Muscle of arm (tissue), 12 donors: ENCODE data around the gene SRGAP3. TPM values are rescaled to one million over a fixed set of nuclear protein-coding genes. Genes with fewer than 3 reads are reported as not detected.

Experiments used
- DNase-seq: peaks from one replicate; pipeline ENCODE4 v3.0.0-alpha.2; 2013
- polyA plus RNA-seq, 12 donors: library from polyadenylated mRNA; unstranded; fragments of 120-200 nt; gene quantifications; one replicate each; pipeline ENCODE4 v1.2.1, GENCODE V29; 2013; ENCODE audit not compliant: insufficient read length in 12 of 12

SRGAP3 gene
- polyA plus RNA-seq, 12 donors = 15.0 to 30.1 (median 21.8) TPM; not detected in 1

DNA sequence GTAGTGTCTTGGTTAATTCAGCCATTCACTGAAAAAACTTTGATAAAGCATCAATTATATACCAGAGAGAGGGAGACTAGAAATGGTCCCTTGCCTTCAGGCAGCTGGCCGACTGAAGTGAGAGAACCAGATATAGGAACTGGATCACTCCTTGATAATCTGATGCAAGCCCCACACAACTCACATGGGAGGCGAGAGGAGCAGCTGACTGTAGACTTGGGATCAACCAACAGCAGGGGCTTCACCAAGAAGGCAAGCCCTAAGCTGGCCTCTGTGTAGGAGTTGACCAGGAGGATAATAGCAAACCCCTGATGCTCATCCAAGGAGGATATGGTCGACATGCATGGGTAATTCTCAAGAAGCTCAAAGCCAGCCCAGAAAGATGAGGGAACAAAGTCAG, 133.1 kb downstream of the SRGAP3 start:
- no peak for DNase-seq

DNA sequence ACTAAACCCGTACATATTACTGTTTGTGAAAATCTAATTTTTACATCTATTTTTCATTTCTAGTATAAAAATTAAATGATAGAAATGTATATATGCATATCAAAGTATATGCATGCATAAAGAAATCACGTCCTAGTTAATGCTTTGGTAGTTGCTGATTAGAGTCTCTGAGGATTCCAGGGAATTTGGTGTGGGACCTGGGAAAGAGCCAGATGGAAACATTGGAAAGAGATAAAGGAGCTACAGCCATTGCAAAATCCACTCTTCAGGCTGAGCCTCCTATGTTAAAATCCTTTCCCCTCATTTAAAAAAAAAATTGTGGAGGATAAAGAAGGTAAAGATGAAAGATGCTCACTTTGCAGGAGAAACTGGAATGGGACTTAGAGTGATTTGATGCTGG, 134.1 kb downstream of the SRGAP3 start:
- DNase-seq = no peak

- no peak for DNase-seq
Measured at GRCh38 chr3:9113040-9113439, 136.4 kb downstream of the SRGAP3 start.

DNA sequence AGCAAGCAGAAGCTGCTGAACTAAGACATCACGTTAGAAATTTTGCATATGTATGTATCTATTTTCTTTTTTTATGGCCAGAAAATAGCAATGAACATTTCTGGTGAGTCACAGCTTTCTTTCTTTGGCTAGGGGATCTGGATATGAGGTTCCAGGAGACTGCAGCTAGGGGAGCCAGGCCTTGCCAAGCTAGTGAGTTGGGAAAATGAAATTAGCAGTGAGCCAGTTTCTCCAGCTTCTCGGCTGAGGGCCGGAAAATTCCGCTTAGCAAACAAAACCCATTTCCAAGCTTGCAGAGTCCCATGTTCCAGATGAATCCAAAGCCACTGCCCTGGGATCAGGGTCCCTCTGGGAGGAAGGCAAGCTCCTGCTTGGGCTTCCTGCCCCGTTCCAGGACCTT, 137.6 kb downstream of the SRGAP3 start:
- peak; percentile 91 for DNase-seq

- no peak for DNase-seq
Measured at GRCh38 chr3:9111417-9111816, 138.0 kb downstream of the SRGAP3 start.

DNA sequence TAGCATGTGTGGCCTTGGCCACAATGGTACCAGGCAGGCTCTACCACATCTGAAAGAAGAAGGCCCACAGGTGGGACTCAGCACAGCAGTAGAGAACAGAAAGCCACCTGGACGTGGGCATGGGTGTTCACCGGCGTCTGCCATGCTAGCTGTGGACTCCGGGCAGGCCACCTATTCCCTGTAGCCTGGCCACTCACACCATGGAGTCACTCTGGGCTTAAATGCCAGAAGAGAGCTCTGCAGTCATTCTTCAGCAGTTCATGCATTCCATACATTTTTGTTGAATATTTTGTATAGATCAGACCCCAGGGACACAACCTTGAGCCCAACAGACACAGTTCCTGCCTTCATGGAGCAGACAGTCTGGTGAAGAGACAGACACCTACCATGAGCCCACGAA, 138.6 kb downstream of the SRGAP3 start:
- DNase-seq = no peak

GRCh38 chr3:9110316-9110715, 139.1 kb downstream of the SRGAP3 start:
- DNase-seq = no peak

GRCh38 chr3:9109568-9109914, 139.9 kb downstream of the SRGAP3 start:
- DNase-seq = no peak

DNA sequence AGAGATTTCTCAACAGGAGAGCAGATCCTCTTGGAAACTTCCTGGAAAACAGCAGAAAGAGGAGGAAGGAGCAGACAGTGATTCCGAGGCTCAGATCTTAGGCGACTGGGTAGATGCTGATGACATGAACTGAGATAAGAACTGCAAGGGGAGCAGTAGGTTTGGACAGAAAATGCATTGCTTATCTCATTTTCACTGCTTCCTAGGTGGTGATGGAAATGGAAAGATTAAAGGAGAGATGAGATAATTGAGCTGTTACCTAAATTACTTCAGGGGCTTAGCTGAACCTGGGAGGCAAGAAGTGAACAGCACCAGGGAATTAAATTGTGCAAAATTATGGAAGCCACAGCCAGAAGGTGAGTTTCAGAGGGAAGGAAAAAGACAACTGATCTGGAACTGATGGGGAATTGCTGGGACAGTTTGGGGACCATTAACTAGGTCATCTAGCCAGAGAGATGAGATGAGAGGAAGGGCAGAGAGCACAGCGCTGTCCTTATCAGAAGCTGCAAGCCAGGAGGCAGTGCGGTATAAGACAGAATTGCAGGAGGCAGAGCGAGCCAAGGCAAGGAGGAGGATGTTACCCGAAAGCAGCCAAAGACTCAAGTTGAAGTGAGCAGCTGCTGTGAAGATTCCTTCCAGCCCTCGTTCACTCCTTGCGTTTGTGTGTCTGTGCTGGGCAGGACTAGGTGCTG, 140.4 kb downstream of the SRGAP3 start:
- no peak for DNase-seq

DNA sequence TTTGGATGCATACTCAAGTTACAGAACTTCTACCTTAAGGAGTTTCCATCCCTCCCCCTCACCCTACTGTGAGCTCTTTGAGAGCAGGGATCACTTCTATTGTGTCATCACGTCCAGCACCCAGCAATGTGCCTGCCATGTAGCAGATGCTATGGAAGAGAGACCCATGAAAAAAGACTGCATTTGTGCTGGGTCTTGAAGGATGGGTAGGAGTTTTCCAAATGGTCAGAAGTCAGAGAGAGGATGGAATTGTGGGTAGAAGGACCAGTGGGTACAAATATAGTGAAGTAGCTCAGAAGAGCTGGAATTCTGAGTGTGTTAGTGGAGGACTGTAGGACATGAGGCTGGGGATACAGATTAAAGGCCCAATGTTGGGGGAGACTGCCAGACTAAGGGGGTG, 141.7 kb downstream of the SRGAP3 start:
- no peak for DNase-seq

DNA sequence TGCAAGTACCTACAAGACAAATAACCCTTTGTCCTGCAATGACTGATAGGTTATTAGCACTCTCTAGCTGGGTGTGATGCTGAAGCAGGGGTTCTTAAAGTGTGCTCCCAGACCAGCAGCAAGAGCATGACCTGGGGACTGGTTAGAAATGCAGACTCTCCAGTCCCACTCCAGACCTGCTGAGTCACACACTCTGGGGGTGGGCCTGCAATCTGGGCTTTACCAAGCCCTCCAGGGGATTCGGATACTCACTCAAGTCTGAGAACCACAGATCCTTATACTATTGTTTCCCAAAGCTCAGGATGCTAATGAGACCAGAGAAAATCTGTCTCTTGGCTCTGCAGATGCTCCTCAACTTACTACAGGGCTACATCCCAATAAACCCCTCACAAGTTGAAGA, 144.0 kb downstream of the SRGAP3 start:
- DNase-seq = no peak

DNA sequence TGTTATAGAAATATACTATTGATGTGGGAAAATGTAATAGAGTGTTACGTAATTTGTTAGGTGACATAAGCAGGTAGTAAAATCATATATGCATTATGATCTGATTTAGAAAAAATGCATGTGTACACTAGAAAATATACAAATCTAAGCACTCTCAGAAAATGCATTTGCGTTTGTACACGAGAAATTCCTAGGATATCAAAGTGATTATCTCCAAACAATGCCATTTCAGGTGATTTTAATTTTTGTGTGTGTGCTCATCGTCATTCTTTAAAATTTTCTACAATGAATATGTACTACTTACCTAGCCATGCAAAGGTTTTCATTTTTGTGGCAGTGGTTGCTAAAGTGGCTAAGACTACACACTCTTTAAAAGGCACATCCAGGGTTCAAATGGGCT, 145.3 kb downstream of the SRGAP3 start:
- no peak for DNase-seq

DNA sequence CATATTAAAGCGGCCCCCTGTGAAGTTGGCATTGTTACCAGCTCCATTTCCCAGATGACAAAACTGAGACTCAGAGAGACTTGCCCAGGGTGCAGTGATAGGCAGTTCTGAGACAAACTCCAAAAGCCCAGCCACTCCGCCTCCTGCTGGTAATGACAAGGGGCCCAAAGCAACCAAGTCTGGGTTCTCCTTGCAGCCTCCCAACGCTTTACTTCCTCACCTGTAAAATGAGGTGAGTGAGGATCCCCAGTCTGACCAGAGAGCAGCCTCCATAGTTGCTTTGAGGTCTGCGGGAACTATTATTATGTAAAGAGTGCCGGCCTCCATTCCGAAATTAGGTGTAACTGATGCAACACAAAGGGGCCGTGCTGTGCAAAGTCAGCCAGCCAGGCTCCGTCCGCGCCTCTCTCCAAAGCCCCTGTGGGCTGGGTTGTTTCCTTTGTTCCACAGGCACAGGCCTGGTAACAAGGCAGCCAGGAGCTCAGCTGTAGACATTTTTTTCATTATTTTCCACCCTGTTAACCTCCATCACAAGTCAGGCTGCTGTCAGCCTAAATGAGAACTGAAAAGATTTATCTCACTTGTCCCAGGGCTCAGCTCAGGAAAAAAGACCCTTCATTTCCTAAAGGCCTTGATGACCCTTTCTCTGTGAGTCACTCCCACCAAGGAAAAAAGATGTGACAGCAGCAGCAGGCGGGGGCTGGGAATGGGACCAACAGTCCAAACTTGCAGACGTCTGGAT, 147.0 kb downstream of the SRGAP3 start:
- DNase-seq = peak; percentile 61

DNA sequence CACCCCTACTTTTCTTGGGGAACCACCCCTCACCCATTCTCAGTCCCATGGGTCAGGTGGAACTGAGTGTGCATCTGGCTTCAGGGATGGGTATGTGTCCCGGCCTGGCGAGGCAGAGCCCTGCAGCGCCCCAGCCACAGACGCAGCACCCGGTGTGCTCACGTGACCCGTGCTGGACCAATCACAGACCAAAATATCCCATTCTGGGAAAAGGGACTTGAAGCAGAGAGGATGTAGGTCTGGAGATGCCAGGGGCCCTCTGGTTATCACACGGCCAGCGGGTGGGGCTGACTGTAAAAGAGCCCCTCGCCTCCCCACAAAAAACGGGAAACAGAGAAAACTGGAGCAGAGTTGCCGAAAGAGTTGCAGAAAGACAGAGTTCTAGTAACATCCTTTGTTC, 148.2 kb downstream of the SRGAP3 start:
- DNase-seq = no peak

- no peak for DNase-seq
Measured at GRCh38 chr3:9100513-9100894, 148.9 kb downstream of the SRGAP3 start.

DNA sequence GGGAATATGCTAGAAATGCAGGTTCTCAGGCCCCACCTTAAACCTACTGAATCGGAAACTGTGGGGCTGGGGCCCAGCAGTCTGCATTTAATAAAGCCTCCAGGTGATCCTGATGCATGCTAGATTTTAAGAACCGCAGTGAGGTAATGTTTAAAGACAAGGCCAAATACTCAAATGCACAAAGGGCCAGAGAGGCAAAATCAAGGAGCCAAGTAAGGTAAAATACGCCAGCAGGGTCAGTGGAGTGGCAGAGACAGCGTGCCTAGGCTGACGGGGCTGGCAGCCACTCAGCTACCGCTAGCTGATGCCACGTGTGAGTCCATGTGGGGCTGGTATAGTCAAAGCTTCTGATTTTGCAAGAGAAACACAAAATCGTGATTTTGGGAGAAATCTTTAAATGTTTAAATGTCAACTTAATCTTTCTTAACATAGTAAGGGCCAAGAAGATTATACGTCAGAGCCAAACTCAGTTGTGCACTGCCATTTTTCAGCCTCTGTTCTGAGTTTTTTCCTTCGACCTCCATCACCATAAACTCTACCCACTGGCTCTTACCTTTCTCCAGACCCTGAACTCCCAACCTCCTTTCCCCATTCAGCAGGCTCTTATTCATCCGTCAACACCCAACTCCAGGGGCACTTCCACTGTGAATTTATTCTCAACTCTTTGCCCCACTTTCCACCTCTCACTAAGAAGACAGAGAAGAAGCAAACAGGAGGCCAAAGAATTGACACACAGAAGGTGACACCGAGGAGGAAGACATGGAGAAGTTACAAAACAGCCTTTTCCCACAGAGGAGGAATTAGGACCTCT, 149.5 kb downstream of the SRGAP3 start:
- no peak for DNase-seq

DNA sequence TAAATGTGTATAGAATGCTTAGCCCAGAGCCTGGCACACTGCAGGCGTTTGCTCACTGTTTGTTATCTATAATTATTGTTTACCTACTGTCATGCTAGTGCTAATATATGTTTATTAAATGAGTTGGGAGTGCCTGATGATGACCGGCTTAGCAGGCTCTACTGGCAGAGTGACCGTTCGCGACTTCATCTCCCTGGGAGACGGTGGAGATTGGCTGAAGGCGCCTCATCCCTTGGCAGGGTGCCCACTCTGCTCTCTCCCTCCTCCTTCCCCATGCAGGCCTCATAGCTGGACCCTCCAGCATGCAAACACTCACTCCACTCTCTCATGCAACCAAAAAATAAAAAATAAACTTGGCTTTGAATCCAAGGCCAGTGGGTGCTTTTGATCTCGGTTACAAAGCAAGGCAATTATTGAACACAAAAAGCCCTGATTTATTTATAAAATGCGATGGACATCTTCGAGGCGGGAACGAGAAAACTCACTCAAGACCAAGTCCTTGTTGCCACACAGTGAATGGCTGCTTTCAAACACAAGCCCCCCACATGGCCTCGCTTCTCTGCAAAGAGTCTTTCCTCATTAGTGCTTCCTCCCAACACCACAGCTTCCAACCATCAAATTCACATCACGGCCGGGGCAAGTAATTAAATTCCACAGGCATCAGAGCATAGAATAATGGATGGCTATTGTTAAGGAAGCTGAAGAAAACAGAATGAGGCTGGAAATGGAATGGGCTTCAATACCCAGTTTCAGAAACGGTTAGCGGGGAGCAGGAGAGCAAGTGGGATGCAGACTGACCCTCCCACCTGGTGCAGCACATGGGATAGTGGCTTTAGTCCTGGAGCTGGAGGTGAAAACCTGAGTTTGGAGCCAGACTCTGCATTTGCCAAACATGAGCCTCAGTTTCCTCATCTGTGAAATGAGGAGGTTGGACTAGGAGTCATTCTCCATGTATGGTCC, 150.4 kb downstream of the SRGAP3 start:
- peak; percentile 57 for DNase-seq

DNA sequence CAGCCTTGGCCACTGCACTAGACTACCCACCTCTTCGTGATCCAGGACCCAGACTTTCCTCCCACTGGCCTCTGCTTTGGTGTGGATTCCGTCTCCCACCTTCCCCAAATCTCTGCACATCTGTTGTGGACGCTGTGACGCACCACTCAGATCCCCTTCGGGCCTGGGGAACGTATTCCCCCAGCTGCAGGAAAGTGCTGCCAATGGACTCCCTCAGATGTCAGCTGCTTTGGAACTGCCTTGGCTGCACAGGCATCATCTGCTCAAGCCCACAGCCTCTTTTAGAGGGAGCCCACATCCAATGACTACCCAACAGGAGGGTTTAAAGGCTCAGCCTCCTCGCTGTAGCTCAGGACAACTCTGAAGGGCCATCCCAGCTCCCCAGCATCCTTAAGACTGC, 152.0 kb downstream of the SRGAP3 start:
- DNase-seq = no peak

DNA sequence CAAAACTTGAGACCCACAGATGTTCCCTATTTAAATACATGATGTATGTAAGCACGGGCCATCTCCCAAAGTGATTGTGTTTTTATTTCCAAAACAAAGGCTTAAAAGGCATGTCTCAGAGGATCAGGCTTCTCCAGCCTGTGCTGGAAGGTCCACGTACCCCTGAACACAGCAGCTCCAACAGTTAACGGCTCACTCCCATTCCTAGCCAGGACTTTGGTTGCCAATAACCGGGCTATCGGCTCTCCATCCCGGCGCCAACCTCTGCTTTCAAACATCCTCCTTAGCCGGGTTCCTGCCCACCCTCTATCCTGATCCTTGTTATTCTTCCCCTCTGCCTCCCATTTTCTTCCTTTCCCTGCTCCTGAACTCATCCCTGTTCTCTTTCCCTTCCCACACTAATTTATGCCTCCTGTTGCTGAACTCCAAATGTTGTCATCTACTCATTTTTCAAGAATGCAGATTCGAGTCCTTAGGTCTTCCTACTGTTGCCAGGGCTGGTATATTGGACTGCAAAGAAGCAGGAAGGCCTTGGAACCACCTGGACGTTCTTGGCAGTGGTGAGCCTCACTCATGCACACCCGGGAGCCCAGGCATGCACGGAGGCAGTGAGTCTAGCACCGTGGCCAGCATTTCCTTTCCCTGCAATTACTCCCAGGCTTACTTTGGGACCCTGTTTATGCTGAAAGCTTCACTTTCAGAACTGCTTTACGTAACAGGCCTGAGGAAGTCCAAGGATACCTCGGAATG, 157.8 kb downstream of the SRGAP3 start:
- DNase-seq = peak; percentile 85

DNA sequence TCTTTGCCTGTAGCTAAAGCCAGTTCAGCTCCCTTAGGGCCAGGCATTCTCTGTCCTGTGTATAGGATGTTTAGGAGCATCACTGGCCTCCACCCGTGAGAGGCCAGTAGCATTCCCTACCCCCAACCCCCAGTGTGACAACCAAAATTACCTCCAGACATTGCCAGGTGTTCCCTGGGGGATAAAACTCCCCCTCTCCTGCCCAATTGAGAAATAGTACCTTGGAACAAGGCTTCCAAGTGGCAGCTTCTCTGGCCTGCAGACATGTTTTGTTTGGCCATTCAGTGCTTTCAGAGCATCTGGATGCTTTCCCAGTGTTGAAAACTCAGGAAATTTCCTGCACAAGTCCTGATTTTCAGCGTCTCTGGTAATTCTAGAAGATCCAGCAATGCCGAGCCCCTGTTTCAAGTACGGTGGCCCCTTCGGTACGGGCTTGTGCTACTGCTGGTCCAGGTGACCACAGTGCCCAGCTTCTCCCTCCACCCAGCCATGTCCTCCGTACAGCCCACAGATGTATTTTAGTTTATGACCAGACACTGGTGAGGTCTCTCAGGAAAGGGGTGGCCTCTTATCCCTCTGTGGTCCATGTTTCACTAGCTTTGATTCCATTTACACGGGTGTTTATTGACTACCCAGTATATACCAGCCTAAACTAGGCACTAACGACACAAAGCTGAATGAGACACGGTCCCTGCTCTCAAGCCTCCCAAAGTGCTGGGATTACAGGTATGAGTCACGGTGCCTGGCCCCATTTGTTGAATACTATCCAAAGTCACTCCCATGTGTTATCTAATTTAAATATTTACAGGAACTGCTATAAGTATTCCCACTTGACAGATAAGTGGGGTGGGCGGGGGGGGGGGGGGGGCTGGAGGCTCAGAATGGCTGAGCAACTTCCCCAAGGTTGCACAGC, 160.7 kb downstream of the SRGAP3 start:
- DNase-seq = peak; percentile 56
